ENCODE measurements around the gene KIF6.
"Not testable (repeated sequence)": the region's sequence is repeated elsewhere in the genome, so short reads cannot be mapped to it uniquely, and the experiment has no call there.

Gene KIF6

GRCh38 chr6:39303425-39304153, 421.6 kb downstream of the KIF6 start:
- no peak for ATAC-seq

GRCh38 chr6:39302669-39303424, 422.4 kb downstream of the KIF6 start:
- ATAC-seq: peak; percentile 90 to 95

- no peak for ATAC-seq
Measured at GRCh38 chr6:39302011-39302410, 423.2 kb downstream of the KIF6 start.

- ATAC-seq: no peak
Measured at GRCh38 chr6:39301606-39302005, 423.6 kb downstream of the KIF6 start.

- ATAC-seq: no peak
Measured at GRCh38 chr6:39300739-39301138, 424.5 kb downstream of the KIF6 start.

- no peak for ATAC-seq
Measured at GRCh38 chr6:39298061-39298460, 427.1 kb downstream of the KIF6 start.

- ATAC-seq: no peak
Measured at GRCh38 chr6:39296745-39297640, 428.2 kb downstream of the KIF6 start.

GRCh38 chr6:39295611-39296011, 429.6 kb downstream of the KIF6 start:
- no peak for ATAC-seq

GRCh38 chr6:39294899-39295298, 430.3 kb downstream of the KIF6 start:
- no peak for ATAC-seq

GRCh38 chr6:39294133-39294532, 431.1 kb downstream of the KIF6 start:
- ATAC-seq: no peak

- no peak for ATAC-seq
Measured at GRCh38 chr6:39292637-39293036, 432.6 kb downstream of the KIF6 start.

- ATAC-seq: no peak
Measured at GRCh38 chr6:39289490-39289889, 435.7 kb downstream of the KIF6 start.

GRCh38 chr6:39287601-39288000, 437.6 kb downstream of the KIF6 start:
- no peak for ATAC-seq

- ATAC-seq: not testable (repeated sequence)
Measured at GRCh38 chr6:39286596-39286995, 438.6 kb downstream of the KIF6 start.

- no peak for ATAC-seq
Measured at GRCh38 chr6:39282774-39283173, 442.4 kb downstream of the KIF6 start.

- ATAC-seq: no peak
Measured at GRCh38 chr6:39281312-39281980, 443.8 kb downstream of the KIF6 start.

- ATAC-seq: no peak
Measured at GRCh38 chr6:39280247-39280731, 444.9 kb downstream of the KIF6 start.
